Hepatocyte (in vitro differentiated cells): ENCODE results near the gene TMEM134.

Source experiments
- CTCF ChIP-seq: fragments of 200-600 bp; sonication (generic); IDR thresholded peaks from 2 replicates; pipeline ENCODE4 v1.5.1; 2016; ENCODE audit warnings: antibody characterized with exemption, mild to moderate bottlenecking; ENCODE audit not compliant: poor library complexity
- EZH2 ChIP-seq: fragments of 200-600 bp; sonication (generic); IDR thresholded peaks from 2 replicates; pipeline ENCODE4 v1.6.1; 2016; ENCODE audit warnings: antibody characterized with exemption, mild to moderate bottlenecking, borderline replicate concordance

GRCh38 chr11:67417425-67417824, 51.6 kb downstream of the TMEM134 start:
- TF ChIP-seq CTCF (no peak), EZH2 (no peak)
